Islet of Langerhans (tissue), 1 donor: ENCODE measurements around the gene GALNT5.
"Not testable (repeated sequence)": the region's sequence is repeated elsewhere in the genome, so short reads cannot be mapped to it uniquely, and the experiment has no call there.

Experiments
- FAIRE-seq: peaks from one replicate; lab custom pipeline; 2011; peaks lifted over from hg19 to GRCh38; lab: Jason Lieb, UNC

GALNT5 gene

GRCh38 chr2:157327621-157328500, 70.4 kb downstream of the GALNT5 start:
- FAIRE-seq = peak; percentile 27

GRCh38 chr2:157329524-157329923, 72.0 kb downstream of the GALNT5 start:
- peak; percentile 95 for FAIRE-seq

GRCh38 chr2:157333304-157334047, 76.0 kb downstream of the GALNT5 start:
- no peak for FAIRE-seq

- FAIRE-seq = no peak
Measured at GRCh38 chr2:157334335-157334734, 76.8 kb downstream of the GALNT5 start.

- FAIRE-seq = no peak
Measured at GRCh38 chr2:157334797-157335196, 77.3 kb downstream of the GALNT5 start.

GRCh38 chr2:157336137-157337010, 78.9 kb downstream of the GALNT5 start:
- no peak for FAIRE-seq

GRCh38 chr2:157337978-157338377, 80.5 kb downstream of the GALNT5 start:
- FAIRE-seq = no peak

GRCh38 chr2:157339965-157340655, 82.6 kb downstream of the GALNT5 start:
- FAIRE-seq = no peak

- not testable (repeated sequence) for FAIRE-seq
Measured at GRCh38 chr2:157341381-157341780, 83.9 kb downstream of the GALNT5 start.

GRCh38 chr2:157345647-157346389, 88.3 kb downstream of the GALNT5 start:
- FAIRE-seq = no peak

GRCh38 chr2:157348291-157348921, 90.9 kb downstream of the GALNT5 start:
- no peak for FAIRE-seq

- FAIRE-seq = peak; percentile 84
Measured at GRCh38 chr2:157349949-157350515, 92.5 kb downstream of the GALNT5 start.

- no peak for FAIRE-seq
Measured at GRCh38 chr2:157355618-157356017, 98.1 kb downstream of the GALNT5 start.

- no peak for FAIRE-seq
Measured at GRCh38 chr2:157359628-157360027, 102.1 kb downstream of the GALNT5 start.

- FAIRE-seq = no peak
Measured at GRCh38 chr2:157361526-157361925, 104.0 kb downstream of the GALNT5 start.

GRCh38 chr2:157362627-157363026, 105.1 kb downstream of the GALNT5 start:
- FAIRE-seq = no peak

- peak; percentile 82 for FAIRE-seq
Measured at GRCh38 chr2:157363612-157364101, 106.2 kb downstream of the GALNT5 start.
